Measurements from ENCODE around the gene GJA4. TPM values are rescaled to one million over a fixed set of nuclear protein-coding genes. Genes with fewer than 3 reads are reported as not detected.

The GJA4 gene
- total and polyA plus RNA-seq, 4 donors: 6.4 to 28.9 (median 19.3) TPM

- Histone ChIP-seq H3K36me3 (ENCODE audit: control insufficient read depth in 4 of 4, insufficient read depth in 4 of 4, low read length in 4 of 4) (no peaks in the 10 kb centered on the region), H3K9me3 (ENCODE audit: control insufficient read depth in 4 of 4, insufficient read depth in 3 of 4, low read length in 3 of 4) (peaks cover 0 to 1% (median 0%) of the 10 kb centered on the region in 4 donors), H3K9ac (ENCODE audit: insufficient read depth in 1 of 2, low read length in 2 of 2) (no peak overlapping the region), H3K4me3 (no peak overlapping the region), H3K27me3 (ENCODE audit: control insufficient read depth in 3 of 3, insufficient read depth in 3 of 3, low read length in 2 of 3) (peaks cover 0 to 12% (median 12%) of the 10 kb centered on the region in 3 donors), H3K4me1 (ENCODE audit: control insufficient read depth in 5 of 5, insufficient read depth in 5 of 5, low read length in 5 of 5) (no peaks in the 10 kb centered on the region), H3K27ac (ENCODE audit: low read depth in 1 of 2, low read length in 1 of 2) (no peak overlapping the region)
- TF ChIP-seq CTCF (IDR thresholded peaks at IDR 0.05; ENCODE audit: control extremely low read depth, extremely low read depth): no peak
- WGBS, 2 donors: 65 to 75% methylated on average over 8 of the region's 8 CpGs
- ATAC-seq (ENCODE audit: insufficient read depth, low FRiP score) (no peak), DNase-seq (no peak)
Observed at GRCh38 chr1:34774957-34775356, 17.8 kb upstream of the GJA4 start.

GRCh38 chr1:34776911-34777310, 15.9 kb upstream of the GJA4 start:
- no peak overlapping the region for H3K4me3 ChIP-seq
- peaks cover 0 to 8% (median 0%) of the 10 kb centered on the region in 5 donors for H3K4me1 ChIP-seq (ENCODE audit: control insufficient read depth in 5 of 5, insufficient read depth in 5 of 5, low read length in 5 of 5)
- no peak overlapping the region for H3K9ac ChIP-seq (ENCODE audit: insufficient read depth in 1 of 2, low read length in 2 of 2)
- no peaks in the 10 kb centered on the region for H3K36me3 ChIP-seq (ENCODE audit: control insufficient read depth in 4 of 4, insufficient read depth in 4 of 4, low read length in 4 of 4)
- peaks cover 0 to 1% (median 0%) of the 10 kb centered on the region in 4 donors for H3K9me3 ChIP-seq (ENCODE audit: control insufficient read depth in 4 of 4, insufficient read depth in 3 of 4, low read length in 3 of 4)
- H3K27me3 ChIP-seq (ENCODE audit: control insufficient read depth in 3 of 3, insufficient read depth in 3 of 3, low read length in 2 of 3): peaks cover 0 to 26% (median 21%) of the 10 kb centered on the region in 3 donors
- WGBS, 2 donors: 39 to 57% methylated on average over 3 of the region's 3 CpGs
- ATAC-seq (ENCODE audit: insufficient read depth, low FRiP score) (no peak), DNase-seq (no peak)
- TF ChIP-seq CTCF (IDR thresholded peaks at IDR 0.05; ENCODE audit: control extremely low read depth, extremely low read depth): no peak
- no peak overlapping the region for H3K27ac ChIP-seq (ENCODE audit: low read depth in 1 of 2, low read length in 1 of 2)

- Histone ChIP-seq H3K27ac (ENCODE audit: low read depth in 1 of 2, low read length in 1 of 2) (no peak overlapping the region), H3K4me1 (ENCODE audit: control insufficient read depth in 5 of 5, insufficient read depth in 5 of 5, low read length in 5 of 5) (peaks cover 0 to 8% (median 0%) of the 10 kb centered on the region in 5 donors), H3K9me3 (ENCODE audit: control insufficient read depth in 4 of 4, insufficient read depth in 3 of 4, low read length in 3 of 4) (peaks cover 0 to 1% (median 0%) of the 10 kb centered on the region in 4 donors), H3K27me3 (ENCODE audit: control insufficient read depth in 3 of 3, insufficient read depth in 3 of 3, low read length in 2 of 3) (peaks cover 0 to 33% (median 26%) of the 10 kb centered on the region in 3 donors), H3K9ac (ENCODE audit: insufficient read depth in 1 of 2, low read length in 2 of 2) (no peak overlapping the region), H3K4me3 (no peak overlapping the region), H3K36me3 (ENCODE audit: control insufficient read depth in 4 of 4, insufficient read depth in 4 of 4, low read length in 4 of 4) (no peaks in the 10 kb centered on the region)
- ATAC-seq (ENCODE audit: insufficient read depth, low FRiP score) (no peak), DNase-seq (no peak)
- TF ChIP-seq CTCF (IDR thresholded peaks at IDR 0.05; ENCODE audit: control extremely low read depth, extremely low read depth): no peak
- 43 to 60% methylated on average over 10 of the region's 10 CpGs for WGBS, 2 donors
Observed at GRCh38 chr1:34777519-34778321, 15.1 kb upstream of the GJA4 start.
